ENCODE results near the gene SYK. TPM values are rescaled to one million over a fixed set of nuclear protein-coding genes. Genes with fewer than 3 reads are reported as not detected.
"Not testable (repeated sequence)": the region's sequence is repeated elsewhere in the genome, so short reads cannot be mapped to it uniquely, and the experiment has no call there.

SYK gene
- total RNA-seq, 1 donor from 2014 or later, result 13.0 TPM

GRCh38 chr9:90775657-90776056 lies 26.0 kb upstream of the SYK start:
- DNase-seq (ENCODE audit: extremely low spot score, unreplicated experiment), result no peak
- H3K27ac Mint-ChIP-seq, result no peak overlapping the region
- no peaks in the 10 kb centered on the region for H3K4me1 Mint-ChIP-seq (ENCODE audit: unreplicated experiment)
- H3K4me3 Mint-ChIP-seq, result no peak overlapping the region
- no peaks in the 10 kb centered on the region for H3K9me3 Mint-ChIP-seq
- H3K36me3 Mint-ChIP-seq, result no peaks in the 10 kb centered on the region
- no peak for TF ChIP-seq CTCF (conservative IDR thresholded peaks at IDR 0.05)
- H3K27me3 Mint-ChIP-seq, result no peaks in the 10 kb centered on the region

- no peak overlapping the region for H3K4me3 Mint-ChIP-seq
- H3K4me1 Mint-ChIP-seq (ENCODE audit: unreplicated experiment), result peaks cover 9% of the 10 kb centered on the region
- H3K27ac Mint-ChIP-seq, result no peak overlapping the region
- H3K36me3 Mint-ChIP-seq, result no peaks in the 10 kb centered on the region
- DNase-seq (ENCODE audit: extremely low spot score, unreplicated experiment), result no peak
- H3K27me3 Mint-ChIP-seq, result no peaks in the 10 kb centered on the region
- no peak for TF ChIP-seq CTCF (conservative IDR thresholded peaks at IDR 0.05)
- no peaks in the 10 kb centered on the region for H3K9me3 Mint-ChIP-seq
Measured at GRCh38 chr9:90778746-90779145, 22.9 kb upstream of the SYK start.

DNA sequence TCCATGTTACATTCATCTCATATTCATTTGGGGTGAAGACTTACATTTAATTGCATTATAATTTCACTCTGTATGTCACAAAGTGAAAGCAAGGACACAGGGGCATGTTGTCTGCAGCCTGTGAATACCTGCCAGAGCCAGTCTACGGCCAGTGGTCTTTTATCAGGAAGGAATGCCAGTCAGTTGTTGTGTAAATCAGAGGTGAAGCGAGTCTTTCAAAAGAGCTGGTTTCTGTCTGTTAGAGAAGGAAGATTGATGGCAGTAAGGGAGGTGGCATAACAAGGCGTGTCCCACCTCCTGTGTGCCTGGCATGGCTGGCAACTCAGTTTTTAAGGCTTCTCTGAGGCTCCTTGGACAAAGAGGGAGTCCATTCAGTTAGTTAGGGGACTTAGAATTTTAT lies 18.1 kb upstream of the SYK start:
- H3K27me3 Mint-ChIP-seq, result no peaks in the 10 kb centered on the region
- peaks cover 14% of the 10 kb centered on the region for H3K4me1 Mint-ChIP-seq (ENCODE audit: unreplicated experiment)
- H3K27ac Mint-ChIP-seq, result no peak overlapping the region
- TF ChIP-seq CTCF (conservative IDR thresholded peaks at IDR 0.05), result no peak
- no peak for DNase-seq (ENCODE audit: extremely low spot score, unreplicated experiment)
- no peak overlapping the region for H3K4me3 Mint-ChIP-seq
- H3K36me3 Mint-ChIP-seq, result no peaks in the 10 kb centered on the region
- H3K9me3 Mint-ChIP-seq, result no peaks in the 10 kb centered on the region

- no peak for TF ChIP-seq CTCF (conservative IDR thresholded peaks at IDR 0.05)
- no peak overlapping the region for H3K4me3 Mint-ChIP-seq
- no peaks in the 10 kb centered on the region for H3K36me3 Mint-ChIP-seq
- peaks cover 14% of the 10 kb centered on the region for H3K4me1 Mint-ChIP-seq (ENCODE audit: unreplicated experiment)
- DNase-seq (ENCODE audit: extremely low spot score, unreplicated experiment), result no peak
- H3K27me3 Mint-ChIP-seq, result no peaks in the 10 kb centered on the region
- no peak overlapping the region for H3K27ac Mint-ChIP-seq
- H3K9me3 Mint-ChIP-seq, result no peaks in the 10 kb centered on the region
Measured at GRCh38 chr9:90783964-90784363, 17.7 kb upstream of the SYK start.

DNA sequence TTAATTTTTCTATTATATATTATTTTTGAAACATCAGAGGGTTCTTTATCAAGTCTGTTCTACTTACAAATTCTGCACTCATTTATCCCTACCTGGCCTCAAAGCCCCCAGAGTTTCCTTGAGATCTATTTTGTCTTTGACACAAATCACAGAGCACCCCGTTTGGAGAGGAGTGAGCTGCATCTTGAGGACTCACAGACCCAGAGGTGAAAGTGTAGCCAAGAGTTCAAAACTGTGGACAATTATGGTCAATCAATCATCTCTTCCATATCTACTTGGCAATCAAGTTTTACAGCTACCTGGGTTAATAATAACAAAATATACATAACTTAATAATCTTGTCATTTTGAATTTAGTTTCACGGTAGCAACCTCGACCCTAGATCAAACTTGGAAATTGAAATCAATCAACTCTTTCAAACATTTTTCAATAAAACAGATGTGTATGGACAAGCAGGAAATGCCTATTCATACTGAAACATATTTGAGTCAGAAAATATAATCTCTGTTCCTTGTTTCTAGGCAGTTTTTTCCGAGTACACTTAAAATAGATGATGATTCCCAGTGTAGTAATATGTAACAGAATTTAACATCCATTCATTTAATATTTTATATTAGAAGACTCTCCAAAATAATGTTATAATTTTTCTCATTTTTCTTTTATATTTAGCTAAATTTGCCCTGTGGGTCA lies 13.7 kb upstream of the SYK start:
- no peaks in the 10 kb centered on the region for H3K36me3 Mint-ChIP-seq
- no peak overlapping the region for H3K4me3 Mint-ChIP-seq
- peaks cover 5% of the 10 kb centered on the region for H3K27me3 Mint-ChIP-seq
- TF ChIP-seq CTCF (conservative IDR thresholded peaks at IDR 0.05), result no peak
- peaks cover 3% of the 10 kb centered on the region for H3K9me3 Mint-ChIP-seq
- DNase-seq (ENCODE audit: extremely low spot score, unreplicated experiment), result no peak
- no peak overlapping the region for H3K27ac Mint-ChIP-seq
- H3K4me1 Mint-ChIP-seq (ENCODE audit: unreplicated experiment), result peaks cover 4% of the 10 kb centered on the region

DNA sequence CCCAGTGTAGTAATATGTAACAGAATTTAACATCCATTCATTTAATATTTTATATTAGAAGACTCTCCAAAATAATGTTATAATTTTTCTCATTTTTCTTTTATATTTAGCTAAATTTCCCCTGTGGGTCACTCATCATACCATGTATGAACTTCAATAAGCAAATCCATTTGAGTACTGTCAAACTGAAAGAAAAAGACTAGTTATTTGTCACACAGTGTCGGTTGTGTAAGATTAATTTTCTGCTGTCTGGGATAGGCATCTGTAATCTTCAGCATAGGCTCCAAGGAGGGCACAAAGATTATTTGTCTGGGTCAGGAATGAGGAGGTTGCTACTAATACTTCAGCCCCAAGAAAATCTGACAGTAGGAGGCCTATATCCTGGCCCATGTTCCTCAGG lies 13.1 kb upstream of the SYK start:
- H3K4me1 Mint-ChIP-seq (ENCODE audit: unreplicated experiment); H3K27ac Mint-ChIP-seq; H3K36me3 Mint-ChIP-seq; H3K4me3 Mint-ChIP-seq; H3K27me3 Mint-ChIP-seq; DNase-seq (ENCODE audit: extremely low spot score, unreplicated experiment); H3K9me3 Mint-ChIP-seq: not testable (repeated sequence)

All from type B pancreatic cell (in vitro differentiated cells).